Tibial nerve (tissue), 4 donors: Measurements from ENCODE around the gene KCNT2.

Source experiments
- EP300 ChIP-seq, 2 donors: sonication (generic); formaldehyde crosslinking; IDR thresholded peaks; one replicate each; pipeline ENCODE4 v1.6.1; 2017; ENCODE audit warnings: antibody characterized with exemption in 2 of 2, mild to moderate bottlenecking in 1 of 2
- POLR2A ChIP-seq, 2 donors: fragments of 450-650 bp; IDR thresholded peaks; one replicate each; pipeline ENCODE4 v1.6.1; 2017; ENCODE audit warnings: antibody characterized with exemption in 2 of 2, mild to moderate bottlenecking in 2 of 2, moderate library complexity in 2 of 2
- TF ChIP-seq, protein P1 (sequence below), 5 experiments: fragments of 200-600 bp in 3 of 5; fragments of 450-650 bp in 2 of 5; sonication (generic) in 3 of 5; IDR thresholded peaks; one replicate each; pipeline ENCODE4 v1.5.1; 2016 to 2019; ENCODE audit warnings: antibody characterized with exemption in 5 of 5, mild to moderate bottlenecking in 3 of 5, moderate library complexity in 2 of 5

DNA sequence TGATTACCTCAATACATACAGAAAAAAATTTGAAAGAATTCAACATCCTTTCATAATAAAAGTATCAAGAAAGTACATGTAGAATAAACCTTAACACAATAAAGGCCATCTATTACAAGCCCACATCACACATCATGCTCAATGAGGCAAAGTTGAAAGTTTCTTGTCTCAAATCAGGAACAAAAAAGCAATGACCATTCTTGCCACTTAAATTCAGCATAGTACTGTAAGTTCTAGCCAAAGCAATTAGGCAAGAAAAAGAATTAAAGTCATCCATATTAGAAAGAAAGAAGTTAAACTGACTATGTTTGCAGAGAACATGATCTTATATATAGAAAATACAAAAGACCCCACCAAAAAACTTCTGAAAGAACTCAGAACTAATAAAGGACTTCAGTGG lies 44.5 kb downstream of the KCNT2 start:
- TF ChIP-seq, protein P1, sequence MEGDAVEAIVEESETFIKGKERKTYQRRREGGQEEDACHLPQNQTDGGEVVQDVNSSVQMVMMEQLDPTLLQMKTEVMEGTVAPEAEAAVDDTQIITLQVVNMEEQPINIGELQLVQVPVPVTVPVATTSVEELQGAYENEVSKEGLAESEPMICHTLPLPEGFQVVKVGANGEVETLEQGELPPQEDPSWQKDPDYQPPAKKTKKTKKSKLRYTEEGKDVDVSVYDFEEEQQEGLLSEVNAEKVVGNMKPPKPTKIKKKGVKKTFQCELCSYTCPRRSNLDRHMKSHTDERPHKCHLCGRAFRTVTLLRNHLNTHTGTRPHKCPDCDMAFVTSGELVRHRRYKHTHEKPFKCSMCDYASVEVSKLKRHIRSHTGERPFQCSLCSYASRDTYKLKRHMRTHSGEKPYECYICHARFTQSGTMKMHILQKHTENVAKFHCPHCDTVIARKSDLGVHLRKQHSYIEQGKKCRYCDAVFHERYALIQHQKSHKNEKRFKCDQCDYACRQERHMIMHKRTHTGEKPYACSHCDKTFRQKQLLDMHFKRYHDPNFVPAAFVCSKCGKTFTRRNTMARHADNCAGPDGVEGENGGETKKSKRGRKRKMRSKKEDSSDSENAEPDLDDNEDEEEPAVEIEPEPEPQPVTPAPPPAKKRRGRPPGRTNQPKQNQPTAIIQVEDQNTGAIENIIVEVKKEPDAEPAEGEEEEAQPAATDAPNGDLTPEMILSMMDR (IDR thresholded peaks at IDR 0.05): no peak
- TF ChIP-seq POLR2A (IDR thresholded peaks at IDR 0.05) (no peak), EP300 (IDR thresholded peaks at IDR 0.05) (no peak)
